HG03135 (cell line): ENCODE measurements around the gene EIF3I.
A peak's percentile ranks its signal among the peaks of the same experiment; 100 is the strongest.

Experiments
- ATAC-seq: cut with Tn5 transposase; IDR thresholded peaks from one replicate; pipeline ENCODE4 v1.9.1; 2021; ENCODE audit warnings: mild to moderate bottlenecking, moderate library complexity; ENCODE audit not compliant: unreplicated experiment

Gene EIF3I

GRCh38 chr1:32198237-32199042, 23.8 kb upstream of the EIF3I start:
- no peak for ATAC-seq

- no peak for ATAC-seq
Observed at GRCh38 chr1:32199043-32199716, 23.0 kb upstream of the EIF3I start.

DNA sequence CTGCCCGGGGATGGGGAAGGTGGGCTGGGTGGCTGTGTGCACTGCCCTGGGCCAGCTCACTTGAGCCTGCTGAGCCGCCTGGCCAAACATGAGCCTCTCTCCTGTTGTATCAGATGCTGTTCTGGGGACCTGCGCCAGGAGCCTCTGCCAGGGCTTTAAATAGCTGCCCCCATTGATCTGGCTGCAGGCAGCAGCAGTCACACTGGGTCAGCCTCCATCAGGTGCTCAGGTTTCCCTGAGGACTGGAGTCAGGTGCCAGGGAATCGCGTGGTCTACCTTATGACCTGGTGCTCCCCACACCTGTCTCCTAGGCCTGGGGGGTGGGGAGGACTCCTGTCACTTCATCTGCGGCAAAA, 22.5 kb upstream of the EIF3I start:
- ATAC-seq: no peak

- ATAC-seq: no peak
Observed at GRCh38 chr1:32200226-32201010, 21.8 kb upstream of the EIF3I start, which contains the start of gene CCDC28B. Gene CCDC28B, plus strand, starts transcription at chr1:32200595. Its CDS starts 1,341 bp downstream, at chr1:32201936.

GRCh38 chr1:32201011-32201855, 21.0 kb upstream of the EIF3I start:
- no peak for ATAC-seq

DNA sequence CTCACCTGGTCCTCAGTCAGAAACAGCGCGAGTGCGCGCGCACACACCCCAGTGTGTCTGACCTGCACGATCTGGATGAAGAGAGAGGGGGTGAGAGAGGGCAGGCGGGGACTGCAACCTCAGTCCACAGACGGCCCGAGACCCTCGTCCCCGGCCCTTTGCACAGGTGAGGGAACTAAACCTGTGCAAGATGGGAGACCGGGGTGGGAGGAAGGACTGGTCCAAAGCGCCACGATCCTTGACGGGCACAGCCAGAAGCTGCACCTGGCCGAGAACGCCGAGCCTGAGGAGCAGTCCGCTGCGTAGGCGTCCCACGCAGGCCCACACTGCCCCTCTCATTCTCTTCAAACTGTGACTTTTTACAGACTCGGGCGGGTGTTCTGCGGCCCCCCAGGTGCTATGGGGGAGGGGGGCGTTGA, 17.3 kb upstream of the EIF3I start:
- no peak for ATAC-seq

DNA sequence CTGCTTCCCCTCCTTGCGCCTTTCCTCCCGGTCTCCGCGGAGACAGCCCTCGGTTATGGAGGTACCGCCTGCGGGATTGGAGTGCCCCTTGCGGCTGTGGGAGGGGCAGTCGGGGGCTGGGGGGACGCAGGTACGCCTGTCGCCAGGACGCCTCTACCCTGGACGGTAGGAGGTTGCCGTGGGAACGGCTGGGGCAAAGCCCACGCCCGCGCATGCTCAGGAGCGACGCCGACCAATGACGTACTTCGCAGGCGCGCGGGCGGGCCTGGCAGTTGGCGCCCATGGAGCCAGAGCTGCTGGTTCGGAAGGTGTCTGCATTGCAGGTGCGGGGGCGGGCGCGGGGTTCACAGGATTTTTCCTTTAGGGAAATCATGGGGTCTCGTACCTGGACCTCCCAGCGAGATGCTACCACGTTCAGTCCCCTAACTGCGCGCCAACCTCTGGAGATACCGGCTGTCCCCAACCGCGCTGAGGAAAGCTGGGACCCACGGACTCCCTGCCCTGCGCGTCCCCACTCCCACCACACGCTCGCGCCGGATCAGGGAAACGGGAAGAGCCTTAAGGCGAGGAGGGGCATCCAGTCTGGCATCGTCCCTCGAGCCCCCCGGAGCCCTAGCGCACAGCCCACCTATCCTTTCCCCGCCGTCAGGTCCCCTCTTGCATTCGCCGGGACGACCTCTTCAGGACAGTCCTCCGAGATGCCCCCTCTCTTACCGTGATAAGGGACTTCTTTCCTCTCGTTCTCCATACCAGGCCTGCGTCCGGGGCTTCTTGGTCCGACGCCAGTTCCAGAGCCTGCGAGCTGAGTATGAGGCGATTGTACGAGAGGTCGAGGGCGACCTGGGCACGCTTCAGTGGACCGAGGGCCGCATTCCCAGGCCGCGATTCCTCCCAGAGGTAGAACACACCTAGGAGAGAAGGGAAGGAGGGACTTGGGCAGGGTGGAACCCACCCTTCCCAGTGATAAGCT, 16.5 kb upstream of the EIF3I start, which contains the start of gene IQCC:
Gene IQCC, plus strand, starts transcription at position 271 of the 970 bp plus-strand sequence. Its CDS starts 11 bp downstream, at position 282.
- peak; percentile 59 for ATAC-seq

- ATAC-seq: no peak
Observed at GRCh38 chr1:32208469-32208868, 13.7 kb upstream of the EIF3I start.

- no peak for ATAC-seq
Observed at GRCh38 chr1:32208891-32209328, 13.3 kb upstream of the EIF3I start, which contains the start of gene DCDC2B. Gene DCDC2B, plus strand, starts transcription at chr1:32209089. Its CDS starts 5 bp downstream, at chr1:32209094.

DNA sequence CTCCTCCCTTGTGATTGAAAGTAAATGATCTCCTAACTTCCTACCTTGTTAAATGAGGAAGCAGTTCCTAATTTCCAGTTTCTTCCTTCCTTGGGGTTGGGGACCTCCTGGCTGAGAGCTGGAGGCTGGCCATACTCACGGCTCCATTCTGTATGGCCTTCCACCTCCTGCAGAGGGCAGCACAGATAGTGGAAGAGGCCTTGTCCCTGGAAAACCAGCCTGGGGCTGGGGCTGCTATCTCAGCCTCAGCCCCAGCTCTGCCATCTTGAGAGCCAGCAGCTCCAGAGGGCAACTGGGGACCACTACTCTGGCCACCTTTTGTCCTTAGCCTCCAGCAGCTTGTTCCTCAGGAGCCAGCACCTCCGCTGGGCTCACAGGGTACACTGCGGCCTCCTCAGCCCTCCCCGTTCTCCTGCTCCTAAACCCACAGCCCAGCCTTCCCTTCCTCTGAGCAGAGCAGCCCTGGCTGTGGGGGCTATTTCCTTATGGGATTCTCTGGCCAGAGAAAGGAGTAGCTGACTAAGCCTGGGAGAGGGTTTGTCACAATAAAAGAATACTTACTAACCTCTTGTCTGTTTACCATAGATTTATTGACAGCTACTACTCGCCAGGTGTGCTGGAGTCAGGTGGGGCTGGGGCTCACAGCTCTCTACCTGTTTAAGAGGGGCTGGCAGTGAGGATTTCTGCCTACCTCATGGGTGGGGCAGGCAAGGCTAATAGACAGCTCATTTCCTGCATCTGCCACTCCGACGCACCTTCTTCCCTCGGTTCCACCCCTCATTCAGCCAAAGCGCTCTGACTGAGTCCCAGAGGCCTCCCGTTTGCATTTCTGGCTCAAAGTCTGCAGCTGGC, 6.4 kb upstream of the EIF3I start:
- ATAC-seq: no peak

GRCh38 chr1:32216566-32216965, 5.6 kb upstream of the EIF3I start:
- ATAC-seq: no peak

DNA sequence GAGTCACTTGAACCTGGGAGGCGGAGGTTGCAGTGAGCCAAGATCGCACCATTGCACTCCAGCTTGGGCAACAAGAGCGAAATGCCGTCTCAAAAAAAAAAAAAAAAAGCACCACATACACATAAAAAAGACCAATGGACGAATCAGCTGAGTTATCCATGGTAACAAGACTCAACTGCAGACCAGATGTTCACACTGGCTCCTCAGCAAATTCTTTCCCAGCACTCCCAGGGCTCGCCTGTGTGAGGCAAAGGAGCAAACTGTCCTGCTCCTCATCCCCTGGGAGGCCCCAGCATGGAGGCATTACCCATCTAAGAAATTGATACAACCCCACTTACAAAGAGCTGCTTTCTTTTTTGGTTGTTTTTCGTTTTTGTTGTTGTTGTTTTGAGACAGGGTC, 3.2 kb upstream of the EIF3I start:
- ATAC-seq: no peak

DNA sequence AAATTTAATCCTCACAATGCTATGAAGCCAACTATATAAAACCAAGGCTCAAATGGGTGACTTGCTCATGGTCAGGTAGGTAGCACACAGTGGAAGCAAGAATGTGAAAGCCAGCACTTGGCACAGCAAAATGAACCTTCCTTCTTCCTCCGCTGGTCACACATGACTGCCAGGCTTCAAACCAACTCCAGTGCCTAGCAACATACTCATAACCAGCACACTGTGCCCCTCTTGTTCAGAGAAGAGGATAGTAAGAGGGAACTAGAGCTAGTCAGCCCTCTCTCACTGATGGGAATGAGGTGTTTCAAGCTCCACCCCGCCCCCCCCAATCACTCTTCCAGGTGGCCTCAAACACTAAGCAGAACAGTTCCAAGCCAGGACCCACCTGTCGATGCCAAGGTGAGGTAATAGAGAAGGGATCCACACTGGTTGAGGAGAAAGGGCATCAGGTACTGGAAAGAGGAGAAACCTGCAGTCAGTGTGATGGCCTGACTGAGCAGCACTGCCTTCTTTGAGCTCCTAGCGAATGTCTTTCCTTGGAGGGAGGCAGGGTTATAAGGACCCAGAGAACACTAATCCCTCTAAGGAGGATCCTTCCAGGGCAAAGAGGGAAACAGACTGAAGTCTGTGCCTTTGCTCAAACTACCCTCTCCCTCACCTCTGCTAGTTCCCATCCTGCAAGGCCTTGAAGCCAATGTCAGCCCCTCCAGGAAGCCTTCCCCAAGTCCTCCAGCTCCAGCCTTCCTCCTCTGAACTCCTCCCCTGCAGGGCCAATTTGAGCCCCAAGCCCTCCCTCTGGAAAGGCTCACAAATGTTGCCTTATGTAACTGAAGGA, 1.2 kb upstream of the EIF3I start:
- no peak for ATAC-seq

DNA sequence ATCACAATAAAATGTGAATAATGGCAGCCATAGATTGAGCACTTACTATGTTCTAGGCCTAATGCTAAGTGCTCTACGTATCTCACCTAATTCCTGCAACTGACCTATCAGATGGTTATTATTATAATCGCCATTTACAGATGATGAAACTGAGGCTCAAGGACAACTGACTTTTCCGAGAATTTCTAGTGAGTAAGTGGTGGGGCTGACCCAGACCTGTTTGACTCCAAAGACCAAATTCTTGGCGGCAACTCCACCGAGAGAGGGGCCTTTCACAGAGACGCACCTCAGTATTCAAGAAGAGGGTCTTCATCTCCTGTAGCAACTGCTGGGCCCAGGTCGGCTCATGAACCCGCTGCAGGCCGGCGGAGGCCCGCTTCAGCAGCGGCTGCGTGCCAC, 627 bp upstream of the EIF3I start:
- ATAC-seq: no peak

DNA sequence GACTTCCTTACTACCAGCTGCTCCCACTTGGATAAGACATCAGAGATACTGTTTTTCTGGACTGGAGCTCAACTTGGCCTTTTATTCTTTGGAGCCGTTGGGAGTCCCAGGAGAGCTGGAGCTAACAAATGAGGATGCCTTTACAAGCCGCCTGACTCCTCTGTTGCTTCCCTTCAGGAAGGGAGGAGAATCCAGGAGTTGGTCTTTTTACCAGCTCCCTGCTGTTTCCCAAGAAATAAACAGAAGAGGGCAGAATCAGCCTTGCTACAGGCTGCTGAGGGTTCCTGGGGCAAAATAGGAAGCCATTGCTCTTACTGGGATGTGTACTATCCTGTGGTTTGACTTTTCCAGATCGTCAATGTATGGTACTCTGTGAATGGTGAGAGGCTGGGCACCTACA, 1.5 kb downstream of the EIF3I start:
- ATAC-seq: no peak

GRCh38 chr1:32224285-32224684, 2.1 kb downstream of the EIF3I start:
- no peak for ATAC-seq

DNA sequence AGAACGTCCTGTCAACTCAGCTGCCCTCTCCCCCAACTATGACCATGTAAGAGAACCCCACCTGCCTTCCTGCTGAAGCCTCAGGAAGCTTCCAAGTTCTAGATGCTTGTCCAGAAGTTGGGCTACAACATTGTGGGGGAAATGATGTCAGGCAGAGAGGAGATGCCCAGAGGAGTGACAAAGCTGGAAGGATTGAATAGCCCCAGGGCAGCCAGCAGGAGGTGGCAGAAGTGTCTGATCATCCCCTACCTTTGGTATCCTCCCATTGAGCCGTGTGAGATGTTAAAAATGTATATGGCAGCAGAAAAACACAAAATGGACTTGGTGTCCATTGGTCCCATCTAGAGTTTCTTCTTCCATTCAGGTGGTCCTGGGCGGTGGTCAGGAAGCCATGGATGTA, 6.6 kb downstream of the EIF3I start:
- no peak for ATAC-seq
